GM12892 (cell line): Measurements from ENCODE around the gene ACTRT2.

Source experiments
- POLR2A ChIP-seq: IDR thresholded peaks from 2 replicates; pipeline ENCODE4 v1.6.1; 2011; ENCODE audit warnings: low read depth, low read length, control low read depth
- POLR2AphosphoS5 ChIP-seq: IDR thresholded peaks from 2 replicates; pipeline ENCODE4 v1.6.1; 2011; ENCODE audit warnings: low read depth, low read length, control low read depth
- TAF1 ChIP-seq: IDR thresholded peaks from 2 replicates; pipeline ENCODE4 v1.6.1; 2011; ENCODE audit warnings: low read depth, mild to moderate bottlenecking, control low read depth, low read length, borderline replicate concordance

GRCh38 chr1:3026581-3027391, 5.5 kb downstream of the ACTRT2 start:
- TF ChIP-seq POLR2A (no peak), POLR2AphosphoS5 (no peak), TAF1 (no peak)
